Limb (tissue), 2 donors: ENCODE data around the gene CHRFAM7A.
"Not testable (repeated sequence)": the region's sequence is repeated elsewhere in the genome, so short reads cannot be mapped to it uniquely, and the experiment has no call there.

ENCODE experiments used
- DNase-seq, 2 donors: peaks; one replicate each; pipeline ENCODE4 v3.0.0-alpha.2; 2016; ENCODE audit errors: extremely low spot score in 2 of 2

The CHRFAM7A gene

GRCh38 chr15:30321063-30321462 lies 72.3 kb downstream of the CHRFAM7A start:
- DNase-seq: not testable (repeated sequence)

DNA sequence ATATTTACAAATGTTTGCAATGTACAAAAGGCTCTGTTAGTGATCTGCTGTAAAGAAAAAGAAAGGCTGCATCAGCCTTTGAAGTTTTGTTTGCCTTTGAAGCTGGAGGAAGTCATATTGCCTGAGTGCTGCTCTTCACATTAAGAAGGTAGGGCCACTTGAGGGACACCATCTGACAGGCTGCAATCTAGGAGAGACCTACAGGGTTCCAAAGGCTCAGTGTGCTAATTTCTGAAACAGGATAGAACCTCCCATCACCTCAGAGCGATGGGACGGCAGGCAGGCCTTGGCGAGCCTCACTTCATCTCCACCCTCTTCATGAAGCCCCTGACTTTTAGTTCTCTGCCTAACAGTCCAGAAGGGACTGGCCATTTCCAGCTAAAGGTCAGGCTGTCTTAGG lies 77.6 kb downstream of the CHRFAM7A start:
- DNase-seq: not testable (repeated sequence)

DNA sequence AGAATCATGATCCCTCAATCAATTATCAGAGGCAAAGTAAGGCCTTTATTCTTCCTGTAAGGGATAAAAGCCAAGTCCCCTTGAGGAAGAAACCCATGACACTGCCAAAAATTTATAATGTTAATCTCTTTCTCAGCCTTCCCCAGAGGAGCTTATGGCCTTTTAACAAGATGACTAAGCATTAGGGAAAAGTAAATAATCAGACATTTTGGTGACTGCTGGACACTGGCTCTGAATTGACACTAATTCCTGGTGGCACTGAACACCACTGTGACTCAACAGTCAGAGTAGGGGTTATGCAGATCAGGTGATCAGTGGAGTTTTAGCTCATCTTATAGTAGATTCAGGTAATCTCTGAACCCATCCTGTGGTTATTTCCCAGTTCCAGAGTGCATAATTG lies 82.8 kb downstream of the CHRFAM7A start:
- not testable (repeated sequence) for DNase-seq
